Panc1 (cell line): ENCODE measurements around the gene ALG6.
A peak's percentile ranks its signal among the peaks of the same experiment; 100 is the strongest.

Experiments
- CTCF ChIP-seq: fragments of 450-650 bp; IDR thresholded peaks from 2 replicates; pipeline ENCODE4 v1.5.1; 2017; ENCODE audit warnings: mild to moderate bottlenecking
- SIN3A ChIP-seq: IDR thresholded peaks from 2 replicates; pipeline ENCODE4 v1.6.1; 2012; ENCODE audit warnings: low read depth, mild to moderate bottlenecking, low read length, moderate library complexity, borderline replicate concordance; ENCODE audit not compliant: insufficient read depth

GRCh38 chr1:63322944-63323864 lies 44.2 kb upstream of the ALG6 start:
- TF ChIP-seq SIN3A (no peak), CTCF (peak; percentile 11; the same call in 1 of the 2 replicates)
